Osteocyte (in vitro differentiated cells): ENCODE measurements around the gene HSPB7. TPM values are rescaled to one million over a fixed set of nuclear protein-coding genes. Genes with fewer than 3 reads are reported as not detected.

Experiments used
- DNase-seq: peaks from one replicate; pipeline ENCODE4 v3.0.0; 2021; ENCODE audit warnings: mixed read lengths; ENCODE audit not compliant: unreplicated experiment; ENCODE audit errors: extremely low spot score
- H3K27ac Mint-ChIP-seq: one replicate; pipeline ENCODE4 v1.8.0; 2021; ENCODE audit warnings: mild to moderate bottlenecking, mixed read lengths; ENCODE audit not compliant: unreplicated experiment
- H3K27me3 Mint-ChIP-seq: one replicate; pipeline ENCODE4 v1.8.0; 2021; ENCODE audit warnings: mixed read lengths; ENCODE audit not compliant: unreplicated experiment
- H3K36me3 Mint-ChIP-seq: one replicate; pipeline ENCODE4 v1.8.0; 2021; ENCODE audit warnings: mixed read lengths; ENCODE audit not compliant: unreplicated experiment
- H3K4me1 Mint-ChIP-seq: one replicate; pipeline ENCODE4 v1.8.0; 2021; ENCODE audit warnings: mixed read lengths; ENCODE audit not compliant: unreplicated experiment
- H3K4me3 Mint-ChIP-seq: one replicate; pipeline ENCODE4 v1.8.0; 2021; ENCODE audit warnings: mild to moderate bottlenecking, moderate library complexity, mixed read lengths; ENCODE audit not compliant: unreplicated experiment
- H3K9me3 Mint-ChIP-seq: one replicate; pipeline ENCODE4 v1.8.0; 2021; ENCODE audit warnings: mixed read lengths; ENCODE audit not compliant: unreplicated experiment
- total RNA-seq: library from RNA; stranded (reverse); gene quantifications from 2 replicates; pipeline ENCODE4 v1.2.1, GENCODE V29; 2021
- TF ChIP-seq, protein P1 (sequence below): fragments of 200-600 bp; sonication (generic); IDR thresholded peaks from 2 replicates; pipeline ENCODE4 v1.5.0; 2021; ENCODE audit warnings: antibody characterized with exemption, mild to moderate bottlenecking, moderate library complexity

Gene HSPB7
- total RNA-seq, 1 donor from 2014 or later = 4.2 TPM

DNA sequence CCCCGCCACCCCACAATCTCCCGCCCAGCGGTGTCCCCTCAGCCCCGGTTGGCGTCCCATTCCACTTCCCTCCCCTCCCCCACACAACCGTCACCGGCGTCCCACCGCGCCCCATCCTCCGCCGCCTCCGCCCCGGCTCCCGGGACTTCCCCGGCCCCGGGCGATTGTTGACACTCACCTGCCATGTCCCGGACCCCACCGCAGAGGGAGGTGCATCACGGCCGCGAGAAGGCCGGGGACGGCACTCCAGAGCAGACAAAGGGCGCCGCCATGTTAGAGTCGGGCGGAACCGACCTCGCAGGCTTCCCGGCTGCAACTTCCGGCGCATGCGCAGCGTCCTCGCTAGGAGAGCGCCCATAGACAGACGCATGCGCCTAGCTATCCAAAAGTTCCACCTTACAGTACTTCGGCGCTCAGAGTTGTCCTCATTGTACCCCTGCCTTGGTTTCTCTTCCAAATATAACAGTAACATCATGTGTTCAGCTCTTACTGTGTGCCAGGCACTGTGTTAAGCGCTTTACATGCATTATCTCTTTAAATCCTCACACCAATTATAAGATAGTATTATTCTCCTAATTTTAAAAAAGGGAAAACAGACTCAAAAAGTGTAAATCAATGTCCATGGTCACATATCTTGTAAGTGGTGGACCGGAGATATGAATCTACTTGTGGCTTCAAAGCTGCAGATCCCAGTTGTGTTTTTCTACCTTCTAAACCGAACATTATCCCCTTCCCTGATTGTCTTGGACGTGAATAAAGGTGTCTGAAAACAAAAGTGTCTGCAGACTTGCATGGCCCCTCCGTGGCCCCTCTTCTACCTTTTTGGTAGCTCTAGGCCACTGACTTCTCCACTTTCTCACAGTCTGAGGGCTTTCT lies 41.8 kb downstream of the HSPB7 start, which contains the start of gene ZBTB17:
TSS of gene ZBTB17 (minus strand) at position 297 of the 876 bp plus-strand sequence. CDS start 27,606 bp downstream, outside the sequence.
- peaks cover 23% of the 10 kb centered on the region for H3K4me1 Mint-ChIP-seq
- H3K9me3 Mint-ChIP-seq = no peaks in the 10 kb centered on the region
- peaks cover 14% of the 10 kb centered on the region for H3K36me3 Mint-ChIP-seq
- H3K4me3 Mint-ChIP-seq = peak within 1 kb of the TSS; percentile 85
- peak; percentile 98 for DNase-seq
- H3K27me3 Mint-ChIP-seq = no peaks in the 10 kb centered on the region
- peak within 1 kb of the TSS; percentile 87 for H3K27ac Mint-ChIP-seq
- TF ChIP-seq, protein P1, sequence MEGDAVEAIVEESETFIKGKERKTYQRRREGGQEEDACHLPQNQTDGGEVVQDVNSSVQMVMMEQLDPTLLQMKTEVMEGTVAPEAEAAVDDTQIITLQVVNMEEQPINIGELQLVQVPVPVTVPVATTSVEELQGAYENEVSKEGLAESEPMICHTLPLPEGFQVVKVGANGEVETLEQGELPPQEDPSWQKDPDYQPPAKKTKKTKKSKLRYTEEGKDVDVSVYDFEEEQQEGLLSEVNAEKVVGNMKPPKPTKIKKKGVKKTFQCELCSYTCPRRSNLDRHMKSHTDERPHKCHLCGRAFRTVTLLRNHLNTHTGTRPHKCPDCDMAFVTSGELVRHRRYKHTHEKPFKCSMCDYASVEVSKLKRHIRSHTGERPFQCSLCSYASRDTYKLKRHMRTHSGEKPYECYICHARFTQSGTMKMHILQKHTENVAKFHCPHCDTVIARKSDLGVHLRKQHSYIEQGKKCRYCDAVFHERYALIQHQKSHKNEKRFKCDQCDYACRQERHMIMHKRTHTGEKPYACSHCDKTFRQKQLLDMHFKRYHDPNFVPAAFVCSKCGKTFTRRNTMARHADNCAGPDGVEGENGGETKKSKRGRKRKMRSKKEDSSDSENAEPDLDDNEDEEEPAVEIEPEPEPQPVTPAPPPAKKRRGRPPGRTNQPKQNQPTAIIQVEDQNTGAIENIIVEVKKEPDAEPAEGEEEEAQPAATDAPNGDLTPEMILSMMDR = no peak

GRCh38 chr1:15975358-15975804 lies 42.5 kb downstream of the HSPB7 start:
- Mint-ChIP-seq H3K27ac (peak overlapping the region; percentile 70), H3K36me3 (peaks cover 20% of the 10 kb centered on the region), H3K27me3 (no peaks in the 10 kb centered on the region), H3K4me3 (peak overlapping the region; percentile 80), H3K4me1 (peaks cover 23% of the 10 kb centered on the region), H3K9me3 (no peaks in the 10 kb centered on the region)
- DNase-seq = no peak
- TF ChIP-seq, protein P1 = peak; percentile 37

DNA sequence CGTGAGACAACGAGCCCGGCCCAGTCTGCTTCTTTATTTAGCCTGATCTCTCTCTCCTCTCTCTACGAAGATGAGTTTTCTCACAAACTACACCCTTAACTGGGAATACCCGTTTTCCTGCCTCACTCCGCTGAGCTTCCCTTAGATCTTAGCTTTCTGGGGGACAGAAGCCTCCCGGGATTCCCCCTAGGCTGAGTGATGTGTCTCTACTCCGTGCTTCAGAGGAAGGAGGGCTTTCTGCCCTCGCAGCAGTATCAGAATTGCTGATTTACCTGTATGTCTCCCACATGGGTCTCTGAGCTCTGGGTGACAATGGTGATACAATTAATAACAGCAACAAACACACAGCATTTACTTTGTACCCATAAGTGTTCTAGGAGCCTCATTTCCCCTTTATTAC lies 43.0 kb downstream of the HSPB7 start:
- Mint-ChIP-seq H3K4me3 (peak overlapping the region; percentile 80), H3K9me3 (no peaks in the 10 kb centered on the region), H3K4me1 (peaks cover 23% of the 10 kb centered on the region), H3K27ac (peak overlapping the region; percentile 31), H3K27me3 (no peaks in the 10 kb centered on the region), H3K36me3 (peaks cover 25% of the 10 kb centered on the region)
- TF ChIP-seq, protein P1 = no peak
- DNase-seq = no peak

GRCh38 chr1:15973772-15974171 lies 44.1 kb downstream of the HSPB7 start:
- peaks cover 27% of the 10 kb centered on the region for H3K36me3 Mint-ChIP-seq
- H3K4me1 Mint-ChIP-seq = peaks cover 23% of the 10 kb centered on the region
- no peak for DNase-seq
- H3K9me3 Mint-ChIP-seq = no peaks in the 10 kb centered on the region
- TF ChIP-seq, protein P1 = no peak
- H3K27me3 Mint-ChIP-seq = no peaks in the 10 kb centered on the region
- no peak overlapping the region for H3K27ac Mint-ChIP-seq
- no peak overlapping the region for H3K4me3 Mint-ChIP-seq

- no peak for DNase-seq
- H3K27me3 Mint-ChIP-seq = no peaks in the 10 kb centered on the region
- H3K27ac Mint-ChIP-seq = no peak overlapping the region
- peaks cover 32% of the 10 kb centered on the region for H3K36me3 Mint-ChIP-seq
- peaks cover 26% of the 10 kb centered on the region for H3K4me1 Mint-ChIP-seq
- no peaks in the 10 kb centered on the region for H3K9me3 Mint-ChIP-seq
- TF ChIP-seq, protein P1 = no peak
- no peak overlapping the region for H3K4me3 Mint-ChIP-seq
Observed at GRCh38 chr1:15972409-15972808, 45.4 kb downstream of the HSPB7 start.
